Right renal pelvis (tissue), 4 donors: Measurements from ENCODE around the gene TTC22. TPM values are rescaled to one million over a fixed set of nuclear protein-coding genes. Genes with fewer than 3 reads are reported as not detected.
A peak's percentile ranks its signal among the peaks of the same experiment; 100 is the strongest.
"Not testable (repeated sequence)": the region's sequence is repeated elsewhere in the genome, so short reads cannot be mapped to it uniquely, and the experiment has no call there.

ENCODE experiments used
- DNase-seq, 4 donors: peaks; one replicate each; pipeline ENCODE4 v3.0.0-alpha.2; 2013; ENCODE audit warnings: low read depth in 4 of 4, low spot score in 3 of 4, missing footprints in 1 of 4
- polyA plus RNA-seq, 4 donors: library from polyadenylated mRNA; unstranded; fragments of 120-200 nt; gene quantifications; one replicate each; pipeline ENCODE4 v1.2.1, GENCODE V29; 2013; ENCODE audit not compliant: insufficient read length in 4 of 4

TTC22 gene
- polyA plus RNA-seq, 4 donors, result 5.0 to 7.0 (median 6.7) TPM

GRCh38 chr1:54792686-54793282, 8.3 kb downstream of the TTC22 start:
- DNase-seq, result peak in 3 of 4 donors; percentile 63 to 82 (median 75)

GRCh38 chr1:54791880-54792522, 9.1 kb downstream of the TTC22 start:
- no peak for DNase-seq

- DNase-seq, result no peak
Measured at GRCh38 chr1:54788459-54788858, 12.7 kb downstream of the TTC22 start.

GRCh38 chr1:54787604-54788003, 13.5 kb downstream of the TTC22 start:
- no peak for DNase-seq

- no peak for DNase-seq
Measured at GRCh38 chr1:54786778-54787177, 14.3 kb downstream of the TTC22 start.

- DNase-seq, result no peak
Measured at GRCh38 chr1:54784066-54784465, 17.1 kb downstream of the TTC22 start.

GRCh38 chr1:54782588-54782987, 18.5 kb downstream of the TTC22 start:
- no peak for DNase-seq

- DNase-seq, result no peak
Measured at GRCh38 chr1:54782156-54782555, 19.0 kb downstream of the TTC22 start.

GRCh38 chr1:54781023-54781723, 19.9 kb downstream of the TTC22 start:
- DNase-seq, result no peak

- no peak for DNase-seq
Measured at GRCh38 chr1:54777431-54777830, 23.7 kb downstream of the TTC22 start.

- no peak for DNase-seq
Measured at GRCh38 chr1:54777011-54777410, 24.1 kb downstream of the TTC22 start.

GRCh38 chr1:54775828-54776721, 25.0 kb downstream of the TTC22 start:
- not testable (repeated sequence) for DNase-seq

- no peak for DNase-seq
Measured at GRCh38 chr1:54774820-54775498, 26.2 kb downstream of the TTC22 start.

- no peak for DNase-seq
Measured at GRCh38 chr1:54772951-54773350, 28.2 kb downstream of the TTC22 start.

- no peak for DNase-seq
Measured at GRCh38 chr1:54768093-54768492, 33.0 kb downstream of the TTC22 start.

- DNase-seq, result no peak
Measured at GRCh38 chr1:54767526-54767925, 33.6 kb downstream of the TTC22 start.

GRCh38 chr1:54766726-54767125, 34.4 kb downstream of the TTC22 start:
- DNase-seq, result no peak

GRCh38 chr1:54764922-54765561, 36.1 kb downstream of the TTC22 start:
- DNase-seq, result no peak

- DNase-seq, result peak; percentile 99 to 100 (median 99)
Measured at GRCh38 chr1:54764133-54764921, 36.8 kb downstream of the TTC22 start, which contains the start of gene PARS2. Gene PARS2 (minus strand): TSS chr1:54764523. CDS start chr1:54759161, 5,362 bp downstream.
